Astrocyte of the spinal cord (primary cell): Measurements from ENCODE around the gene PTAFR.

Source experiments
- DNase-seq: peaks from one replicate; pipeline ENCODE4 v3.0.0; 2011; ENCODE audit warnings: low read depth, low spot score
- H3K4me3 ChIP-seq: 2 replicates; pipeline ENCODE4 v1.5.1; 2011; ENCODE audit warnings: low read depth, mild to moderate bottlenecking, low read length, moderate library complexity
- CTCF ChIP-seq: IDR thresholded peaks from 2 replicates; pipeline ENCODE4 v1.5.1; 2012; ENCODE audit warnings: low read depth, mild to moderate bottlenecking, low read length, inconsistent platforms
- in situ Hi-C: cut with HindIII; loops from 2 replicates; pipeline ENCODE4 v1.10.0; 2017; ENCODE audit warnings: low sequenced_read_pairs

The PTAFR gene

GRCh38 chr1:28175955-28176485, 470 bp downstream of the PTAFR start:
- H3K4me3 ChIP-seq = no peak overlapping the region
- in situ Hi-C loops = no loop called here
- no peak for DNase-seq
- no peak for TF ChIP-seq CTCF

GRCh38 chr1:28173980-28174297, 2.6 kb downstream of the PTAFR start:
- no peak for TF ChIP-seq CTCF
- DNase-seq = no peak
- H3K4me3 ChIP-seq = no peak overlapping the region
- in situ Hi-C loops = no loop called here

GRCh38 chr1:28173151-28173979, 3.1 kb downstream of the PTAFR start:
- no peak for DNase-seq
- no peak overlapping the region for H3K4me3 ChIP-seq
- no peak for TF ChIP-seq CTCF
- in situ Hi-C loops = no loop called here

GRCh38 chr1:28172713-28173150, 3.8 kb downstream of the PTAFR start:
- H3K4me3 ChIP-seq = no peak overlapping the region
- in situ Hi-C loops = no loop called here
- no peak for DNase-seq
- TF ChIP-seq CTCF = no peak

- no peak for TF ChIP-seq CTCF
- in situ Hi-C loops = no loop called here
- H3K4me3 ChIP-seq = no peak overlapping the region
- no peak for DNase-seq
These were observed 5.2 kb downstream of the PTAFR start for GRCh38 chr1:28171246-28171645.

- in situ Hi-C loops = no loop called here
- H3K4me3 ChIP-seq = no peak overlapping the region
- no peak for TF ChIP-seq CTCF
- no peak for DNase-seq
These were observed 6.4 kb downstream of the PTAFR start for GRCh38 chr1:28170001-28170596.
